GF-D8 (cell line): ENCODE data around the gene INTS6.

ENCODE experiments used
- DNase-seq: peaks from one replicate; lab custom pipeline; 2025; lab: John Stamatoyannopoulos, UW

Gene INTS6

GRCh38 chr13:51456510-51456909 lies 3.7 kb upstream of the INTS6 start:
- no peak for DNase-seq

- no peak for DNase-seq
These were observed 2.7 kb upstream of the INTS6 start for GRCh38 chr13:51455532-51455931.

- peak; percentile 63 for DNase-seq
These were observed 1.3 kb upstream of the INTS6 start for GRCh38 chr13:51453959-51454703.

- DNase-seq: peak; percentile 82
These were observed 547 bp upstream of the INTS6 start for GRCh38 chr13:51453207-51453958.

- peak; percentile 63 for DNase-seq
These were observed 1.1 kb downstream of the INTS6 start for GRCh38 chr13:51451467-51452360.

- no peak for DNase-seq
These were observed 1.7 kb downstream of the INTS6 start for GRCh38 chr13:51451134-51451466.

GRCh38 chr13:51449018-51449417 lies 3.8 kb downstream of the INTS6 start:
- DNase-seq: no peak

- peak; percentile 43 for DNase-seq
These were observed 7.9 kb downstream of the INTS6 start for GRCh38 chr13:51444922-51445321.

GRCh38 chr13:51440381-51440780 lies 12.5 kb downstream of the INTS6 start:
- DNase-seq: no peak

- DNase-seq: no peak
These were observed 15.2 kb downstream of the INTS6 start for GRCh38 chr13:51437550-51438127.

GRCh38 chr13:51435002-51435578 lies 17.7 kb downstream of the INTS6 start:
- no peak for DNase-seq

- no peak for DNase-seq
These were observed 20.3 kb downstream of the INTS6 start for GRCh38 chr13:51432576-51432975.

- DNase-seq: no peak
These were observed 25.9 kb downstream of the INTS6 start for GRCh38 chr13:51426982-51427381.

- DNase-seq: no peak
These were observed 27.3 kb downstream of the INTS6 start for GRCh38 chr13:51425410-51426042.

GRCh38 chr13:51423766-51424165 lies 29.1 kb downstream of the INTS6 start:
- DNase-seq: no peak

- no peak for DNase-seq
These were observed 30.4 kb downstream of the INTS6 start for GRCh38 chr13:51422484-51422883.

GRCh38 chr13:51420681-51421490 lies 31.9 kb downstream of the INTS6 start:
- DNase-seq: no peak

- no peak for DNase-seq
These were observed 33.7 kb downstream of the INTS6 start for GRCh38 chr13:51419001-51419636.

- DNase-seq: no peak
These were observed 35.1 kb downstream of the INTS6 start for GRCh38 chr13:51417716-51418115.

GRCh38 chr13:51416107-51416506 lies 36.7 kb downstream of the INTS6 start:
- DNase-seq: no peak
